M059J (cell line): ENCODE results near the gene GNB2. TPM values are rescaled to one million over a fixed set of nuclear protein-coding genes. Genes with fewer than 3 reads are reported as not detected.

Experiments used
- DNase-seq: peaks from one replicate; pipeline ENCODE4 v3.0.0-alpha.2; 2012; ENCODE audit warnings: low read depth
- total RNA-seq: library from RNA; depleted of rRNA; stranded (reverse); fragments of >200 nt; shearing (Covaris generic); gene quantifications from 2 replicates; pipeline ENCODE4 v1.2.3, GENCODE V29; 2014

Gene GNB2
- total RNA-seq, 1 experiment from 2014 or later, result 151 TPM

DNA sequence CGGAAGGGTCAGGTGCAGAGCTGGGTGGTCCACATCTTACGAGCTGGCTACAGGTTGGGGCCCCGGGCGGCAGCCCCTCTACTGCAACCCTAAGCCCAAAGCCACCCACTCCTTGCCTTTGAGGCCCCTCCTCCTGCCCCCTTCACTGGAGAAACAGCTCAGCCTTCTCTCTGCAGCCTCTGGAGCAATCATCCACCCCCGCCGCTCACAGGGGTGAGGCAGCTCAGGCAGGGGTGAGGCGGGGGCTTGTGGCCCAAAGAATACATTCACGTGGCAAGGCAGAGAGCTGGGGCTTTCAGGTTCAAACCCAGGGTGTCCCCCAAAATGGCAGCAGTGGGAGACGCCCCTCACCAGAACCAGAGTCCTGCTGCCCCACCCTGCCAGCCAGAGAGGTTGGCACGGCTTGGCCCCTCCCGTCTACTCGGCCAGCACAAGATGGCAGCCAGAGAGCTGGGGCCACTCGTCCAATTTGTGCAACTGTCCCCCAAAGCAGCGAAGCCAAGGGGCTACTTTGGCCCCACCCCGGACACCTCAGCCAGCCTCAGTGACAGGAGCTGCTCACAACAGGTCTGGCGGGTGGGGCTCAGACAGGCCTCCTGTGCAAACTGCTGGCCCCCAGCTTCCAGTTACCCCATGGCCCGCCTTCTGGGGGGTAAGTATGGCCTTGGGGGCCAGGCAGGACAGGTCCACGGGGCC lies 7.2 kb downstream of the GNB2 start:
- no peak for DNase-seq

DNA sequence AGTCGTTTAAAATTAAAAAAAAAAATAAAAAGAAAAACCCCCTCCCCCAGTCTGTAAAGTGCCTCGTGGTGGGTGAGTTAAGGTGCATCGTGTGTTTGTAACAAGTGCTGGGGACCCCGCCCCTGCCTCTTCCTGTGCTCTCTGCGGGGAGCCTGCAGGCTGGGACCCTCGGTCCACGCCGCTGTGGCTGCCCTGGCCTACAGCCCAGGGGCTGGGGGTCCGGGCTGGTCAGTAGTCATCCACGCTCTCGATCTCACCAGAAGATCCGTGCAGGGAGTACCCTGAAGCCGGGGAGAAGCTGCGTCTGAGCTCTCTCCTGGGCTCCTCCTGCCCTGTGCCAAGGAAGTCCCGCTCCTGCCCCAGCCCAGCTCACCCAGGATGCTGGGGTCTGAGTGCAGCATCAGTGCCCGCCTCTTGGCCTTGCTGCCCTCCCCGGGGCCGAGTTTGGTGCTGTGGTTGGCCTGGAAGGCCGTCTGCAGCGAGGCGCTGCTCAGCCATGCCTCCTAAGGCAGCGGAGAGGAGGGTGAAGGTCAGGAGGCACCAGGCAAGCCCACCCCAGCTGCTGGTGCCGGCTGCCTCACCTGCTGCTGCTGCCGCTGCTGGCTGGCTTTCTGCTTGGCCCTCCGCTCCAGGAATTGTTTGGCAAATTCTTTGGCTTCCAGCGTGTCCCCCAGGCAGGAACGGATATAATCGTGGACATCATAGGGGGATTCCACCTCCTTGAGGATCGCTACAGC lies 8.1 kb downstream of the GNB2 start:
- DNase-seq, result no peak

DNA sequence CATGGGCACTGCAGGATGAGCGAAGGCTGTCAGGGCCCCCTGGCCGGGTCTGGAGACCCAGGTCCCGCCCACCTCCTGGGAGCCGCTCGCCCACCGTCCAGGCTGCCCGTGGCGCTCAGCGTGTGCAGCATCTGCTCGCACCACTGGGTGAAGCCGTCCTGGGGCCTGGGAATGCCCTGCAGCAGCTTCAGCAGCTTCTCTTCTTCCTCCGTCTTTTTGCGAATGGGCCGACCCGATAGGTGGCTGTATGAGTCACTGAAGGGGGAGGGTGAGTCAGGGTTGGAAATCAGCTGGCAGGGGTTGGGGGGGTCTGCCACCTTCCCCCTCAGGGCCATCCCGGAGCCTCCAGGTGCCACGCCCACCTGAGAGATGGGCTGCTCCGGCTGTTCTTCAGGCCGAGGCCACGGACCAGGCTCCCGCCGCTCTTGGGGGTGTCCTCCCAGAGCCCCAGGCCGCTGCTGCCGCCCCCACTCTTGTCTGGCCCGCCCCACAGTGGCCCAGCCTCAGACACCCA lies 8.7 kb downstream of the GNB2 start:
- DNase-seq, result peak; percentile 72

GRCh38 chr7:100682991-100683658 lies 9.6 kb downstream of the GNB2 start:
- no peak for DNase-seq

GRCh38 chr7:100683659-100684533 lies 10.4 kb downstream of the GNB2 start:
- no peak for DNase-seq

GRCh38 chr7:100684534-100685042 lies 11.0 kb downstream of the GNB2 start:
- no peak for DNase-seq

GRCh38 chr7:100685049-100685605 lies 11.6 kb downstream of the GNB2 start:
- no peak for DNase-seq

- no peak for DNase-seq
These were observed 12.1 kb downstream of the GNB2 start for GRCh38 chr7:100685631-100686145.

DNA sequence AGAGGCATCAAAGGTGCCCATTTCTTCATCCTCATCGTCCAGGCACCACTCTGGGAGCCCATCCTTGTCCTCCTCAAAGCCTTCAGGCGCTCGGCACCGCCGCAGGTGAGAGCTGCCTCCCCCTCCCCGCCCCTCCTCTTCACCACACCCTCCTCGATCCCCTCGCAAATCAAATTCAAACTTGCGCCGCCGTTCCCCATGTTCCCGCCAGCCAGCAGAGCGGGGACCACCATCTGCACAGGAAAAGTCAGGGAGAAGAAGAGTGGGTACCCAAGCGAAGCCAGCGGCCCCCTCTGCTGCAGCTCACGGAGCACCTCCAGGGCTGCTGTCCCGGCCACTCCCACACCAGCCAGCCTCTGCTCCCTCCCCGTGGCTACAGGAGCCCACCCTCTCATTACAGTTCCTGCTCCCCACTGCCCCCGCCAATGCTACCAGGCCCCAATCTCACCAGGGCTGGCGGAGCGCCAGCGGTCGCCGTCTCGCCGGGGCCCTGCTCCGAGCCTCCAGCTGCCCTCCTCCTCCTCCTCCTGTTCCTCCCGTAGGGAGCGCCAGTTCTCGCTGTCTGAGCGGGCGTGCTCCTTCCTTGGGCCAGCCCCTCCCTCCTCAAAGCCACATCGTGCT lies 12.8 kb downstream of the GNB2 start:
- DNase-seq, result no peak

DNA sequence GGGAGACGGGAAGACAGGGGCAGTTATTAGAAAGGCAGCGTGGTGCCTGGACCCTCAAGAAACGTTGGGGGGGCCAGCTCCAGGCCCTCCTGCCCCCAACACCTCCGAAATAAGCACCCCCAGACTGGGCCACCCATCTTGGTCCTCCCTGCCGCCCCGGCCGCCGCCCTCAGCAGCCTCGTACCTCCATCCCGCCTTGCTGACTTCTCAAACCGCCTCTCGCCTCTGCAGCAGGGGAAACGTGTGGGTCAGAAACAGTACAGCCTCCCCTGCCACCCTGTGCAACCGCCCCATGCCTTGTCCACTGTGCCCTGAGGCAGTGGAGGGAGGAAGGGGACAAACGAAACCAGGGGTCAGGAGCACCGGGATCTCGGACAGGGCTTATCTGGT lies 13.3 kb downstream of the GNB2 start:
- DNase-seq, result no peak

GRCh38 chr7:100687261-100687660 lies 13.7 kb downstream of the GNB2 start:
- DNase-seq, result no peak

GRCh38 chr7:100687751-100688300 lies 14.3 kb downstream of the GNB2 start:
- DNase-seq, result no peak

GRCh38 chr7:100688326-100688860 lies 14.9 kb downstream of the GNB2 start:
- no peak for DNase-seq

- no peak for DNase-seq
These were observed 15.9 kb downstream of the GNB2 start for GRCh38 chr7:100689230-100690135.

- peak; percentile 55 for DNase-seq
These were observed 18.4 kb downstream of the GNB2 start for GRCh38 chr7:100691676-100692577.

DNA sequence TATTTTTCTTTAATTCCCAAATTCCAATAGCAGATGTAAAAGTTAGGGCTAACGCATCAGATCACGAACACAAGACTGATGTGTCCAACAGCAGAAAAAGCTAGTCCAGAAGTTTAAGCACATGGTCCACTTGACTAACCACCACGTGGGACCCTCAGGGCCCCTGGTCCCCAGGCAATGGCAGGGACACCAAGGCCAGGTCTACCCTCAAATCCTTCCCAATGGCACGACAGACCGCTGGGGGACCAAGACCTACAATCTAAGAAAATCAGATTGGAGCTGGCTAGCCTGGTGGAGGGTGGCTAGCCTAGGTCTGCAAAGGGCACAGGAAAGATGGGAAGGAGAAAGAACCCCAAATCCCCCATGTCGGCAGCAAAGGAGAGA lies 19.0 kb downstream of the GNB2 start:
- DNase-seq, result no peak

- DNase-seq, result no peak
These were observed 20.0 kb downstream of the GNB2 start for GRCh38 chr7:100693312-100694097.
